HCT116 (cell line): ENCODE results near the gene CDV3. TPM values are rescaled to one million over a fixed set of nuclear protein-coding genes. Genes with fewer than 3 reads are reported as not detected.

Experiments used
- ATAC-seq: fragments of 200-7000 bp; cut with Tn5 transposase; 2 replicates; pipeline ENCODE4 v1.9.1; 2020; ENCODE audit warnings: mild to moderate bottlenecking, moderate library complexity
- BruUV-seq: library from RNA; stranded (reverse); fragments of 400-500 nt; replicated peaks from 2 replicates; lab custom pipeline; 2021; lab: Mats Ljungman, UMichigan
- CTCF ChIA-PET: fragments of 300-600 bp; sonication (Branson Sonifier 250); formaldehyde crosslinking; loops from one replicate; lab custom pipeline; 2021; ENCODE audit warnings: antibody characterized with exemption; lab: Charles Lee
- POLR2A ChIA-PET: fragments of 300-600, 350-600 bp; sonication (Branson Sonifier 250); formaldehyde crosslinking; loops from one replicate; lab custom pipeline; 2021; ENCODE audit warnings: antibody characterized with exemption; lab: Charles Lee
- RAD21 ChIA-PET, 2 experiments: fragments of 300-600 bp; sonication (Branson Sonifier 250); formaldehyde crosslinking; loops; one replicate each; lab custom pipeline; 2023; ENCODE audit warnings: low total read pairs in 2 of 2; ENCODE audit not compliant: uncharacterized antibody in 2 of 2, unreplicated experiment in 2 of 2, low non-redundant PET in 1 of 2; lab: Charles Lee
- DNase-seq: peaks from one replicate; pipeline ENCODE4 v3.0.0-alpha.2; 2010; ENCODE audit warnings: low read depth, low spot score
- H2AFZ ChIP-seq: fragments of 200-600 bp; shearing (Covaris generic), sonication (generic); 2 replicates; pipeline ENCODE4 v1.6.1; 2017; ENCODE audit warnings: low read depth, mixed run types, mixed read lengths, antibody characterized with exemption, low read length; ENCODE audit not compliant: poor library complexity, severe bottlenecking
- H3K27ac ChIP-seq: 2 replicates; pipeline ENCODE4 v1.5.1; 2012; ENCODE audit warnings: low read depth, low read length
- H3K27me3 ChIP-seq: fragments of 200-600 bp; sonication (generic); 2 replicates; pipeline ENCODE4 v1.6.1; 2016; ENCODE audit warnings: mixed run types, low read length, mixed read lengths; ENCODE audit not compliant: insufficient read depth
- H3K36me3 ChIP-seq, 2 experiments: fragments of 200-500 bp in 1 of 2; fragments of 200-600 bp in 1 of 2; sonication (Bioruptor generic) in 1 of 2; sonication (generic) in 1 of 2; 2 replicates each; pipeline versions ENCODE4 v1.5.1 to v1.6.1; 2014 to 2016; ENCODE audit warnings: low read length in 2 of 2, inconsistent platforms in 1 of 2, mixed read lengths in 1 of 2, mixed run types in 1 of 2; ENCODE audit not compliant: insufficient read depth in 2 of 2, control insufficient read depth in 1 of 2
- H3K4me1 ChIP-seq, 2 experiments: fragments of 200-600 bp in 1 of 2; sonication (generic) in 1 of 2; 2 replicates each; pipeline versions ENCODE4 v1.5.1 to v1.6.1; 2012 to 2017; ENCODE audit warnings: low read length in 2 of 2, inconsistent platforms in 1 of 2, mild to moderate bottlenecking in 1 of 2, mixed read lengths in 1 of 2, mixed run types in 1 of 2, moderate library complexity in 1 of 2; ENCODE audit not compliant: insufficient read depth in 2 of 2, control insufficient read depth in 1 of 2
- H3K4me2 ChIP-seq: fragments of 200-600 bp; sonication (generic); 2 replicates; pipeline ENCODE4 v1.6.1; 2017; ENCODE audit warnings: mixed run types, low read length, mixed read lengths
- H3K4me3 ChIP-seq, 2 experiments: fragments of 200-600 bp in 1 of 2; sonication (generic) in 1 of 2; replicated peaks in 1 of 2; 2 replicates each; pipeline ENCODE4 v1.5.1; 2011 to 2016; ENCODE audit warnings: low read length in 2 of 2, control low read depth in 1 of 2, low read depth in 1 of 2, mild to moderate bottlenecking in 1 of 2, mixed read lengths in 1 of 2, mixed run types in 1 of 2
- H3K79me2 ChIP-seq: fragments of 200-600 bp; sonication (generic); 2 replicates; pipeline ENCODE4 v1.6.1; 2017; ENCODE audit warnings: mild to moderate bottlenecking, mixed run types, low read length, moderate library complexity, mixed read lengths; ENCODE audit not compliant: insufficient read depth
- H3K9ac ChIP-seq: fragments of 200-600 bp; sonication (generic); 2 replicates; pipeline ENCODE4 v1.6.1; 2016; ENCODE audit warnings: low read length, mixed read lengths
- H3K9me2 ChIP-seq: fragments of 200-600 bp; sonication (generic), shearing (Covaris generic); 2 replicates; pipeline ENCODE4 v1.6.1; 2017; ENCODE audit warnings: mixed run types, mild to moderate bottlenecking, moderate library complexity; ENCODE audit not compliant: insufficient read depth
- H3K9me3 ChIP-seq, 2 experiments: fragments of 200-500 bp in 1 of 2; fragments of 200-600 bp in 1 of 2; sonication (Bioruptor generic) in 1 of 2; sonication (generic) in 1 of 2; 2 replicates each; pipeline ENCODE4 v1.6.1; 2014 to 2017; ENCODE audit warnings: low read length in 2 of 2, mixed read lengths in 2 of 2, inconsistent platforms in 1 of 2, low read depth in 1 of 2, mild to moderate bottlenecking in 1 of 2, mixed run types in 1 of 2, moderate library complexity in 1 of 2; ENCODE audit not compliant: control insufficient read depth in 1 of 2, insufficient read depth in 1 of 2
- H4K20me1 ChIP-seq: fragments of 200-600 bp; sonication (generic), shearing (Covaris generic); 2 replicates; pipeline ENCODE4 v1.6.1; 2017; ENCODE audit warnings: mixed run types, mild to moderate bottlenecking, moderate library complexity; ENCODE audit not compliant: insufficient read depth
- ATF3 ChIP-seq: IDR thresholded peaks from 2 replicates; pipeline ENCODE4 v1.6.1; 2012
- CBX3 ChIP-seq: IDR thresholded peaks from 2 replicates; pipeline ENCODE4 v1.6.1; 2012; ENCODE audit warnings: low read depth
- CTCF ChIP-seq, 3 experiments: fragments of 200-600 bp in 1 of 3; sonication (generic) in 1 of 3; IDR thresholded peaks in 2 of 3; conservative IDR thresholded peaks in 1 of 3; 2 replicates each; pipeline ENCODE4 v1.5.1; 2012 to 2017; ENCODE audit warnings: low read depth in 2 of 3, low read length in 2 of 3, antibody characterized with exemption in 1 of 3, borderline replicate concordance in 1 of 3, control low read depth in 1 of 3, mild to moderate bottlenecking in 1 of 3, mixed read lengths in 1 of 3, mixed run types in 1 of 3, moderate library complexity in 1 of 3; ENCODE audit not compliant: insufficient read depth in 1 of 3
- EGR1 ChIP-seq: IDR thresholded peaks from 2 replicates; pipeline ENCODE4 v1.6.1; 2012; ENCODE audit warnings: low read depth
- ELF1 ChIP-seq: IDR thresholded peaks from 2 replicates; pipeline ENCODE4 v1.6.1; 2012; ENCODE audit warnings: low read depth, borderline replicate concordance
- EZH2 ChIP-seq: fragments of 200-600 bp; sonication (generic); IDR thresholded peaks from 2 replicates; pipeline ENCODE4 v1.6.1; 2017; ENCODE audit warnings: antibody characterized with exemption, mixed run types
- EZH2phosphoT487 ChIP-seq: fragments of 200-600 bp; IDR thresholded peaks from 2 replicates; pipeline ENCODE4 v1.6.1; 2018; ENCODE audit warnings: antibody characterized with exemption, borderline replicate concordance
- JUND ChIP-seq: IDR thresholded peaks from 2 replicates; pipeline ENCODE4 v1.6.1; 2012
- MAX ChIP-seq: IDR thresholded peaks from 2 replicates; pipeline ENCODE4 v1.6.1; 2012
- REST ChIP-seq: IDR thresholded peaks from 2 replicates; pipeline ENCODE4 v1.6.1; 2012; ENCODE audit warnings: low read depth
- SIN3A ChIP-seq: IDR thresholded peaks from 2 replicates; pipeline ENCODE4 v1.6.1; 2012; ENCODE audit warnings: low read depth
- SP1 ChIP-seq: IDR thresholded peaks from 2 replicates; pipeline ENCODE4 v1.6.1; 2012; ENCODE audit warnings: low read depth
- SRF ChIP-seq: IDR thresholded peaks from 2 replicates; pipeline ENCODE4 v1.6.1; 2012; ENCODE audit warnings: low read depth
- TCF7L2 ChIP-seq: IDR thresholded peaks from 2 replicates; pipeline ENCODE4 v1.7.0; 2011; ENCODE audit warnings: borderline replicate concordance, inconsistent platforms; ENCODE audit not compliant: insufficient read depth, insufficient read length; ENCODE audit errors: extremely low read depth
- YY1 ChIP-seq: IDR thresholded peaks from 2 replicates; pipeline ENCODE4 v1.6.1; 2011; ENCODE audit warnings: low read length, low read depth, moderate library complexity, mild to moderate bottlenecking; ENCODE audit not compliant: insufficient replicate concordance; ENCODE audit errors: extremely low read depth
- ZFX ChIP-seq: fragments of 450-650 bp; IDR thresholded peaks from 2 replicates; pipeline ENCODE4 v1.6.1; 2017
- ZNF274 ChIP-seq: fragments of 200-500 bp; sonication (Bioruptor generic); IDR thresholded peaks from 2 replicates; pipeline ENCODE4 v1.6.1; 2014; ENCODE audit warnings: mild to moderate bottlenecking, low read depth, low read length, inconsistent platforms
- intact Hi-C: fragments of 100-400 bp; cut with micrococcal nuclease; formaldehyde crosslinking; loops from 2 replicates; pipeline ENCODE4 v1.10.0; 2022
- total RNA-seq: library from RNA; stranded (reverse); gene quantifications from one replicate; pipeline ENCODE4 v1.2.1, GENCODE V29; 2021; ENCODE audit not compliant: unreplicated experiment

CDV3 gene
- total RNA-seq, 1 experiment from 2014 or later = 153 TPM

DNA sequence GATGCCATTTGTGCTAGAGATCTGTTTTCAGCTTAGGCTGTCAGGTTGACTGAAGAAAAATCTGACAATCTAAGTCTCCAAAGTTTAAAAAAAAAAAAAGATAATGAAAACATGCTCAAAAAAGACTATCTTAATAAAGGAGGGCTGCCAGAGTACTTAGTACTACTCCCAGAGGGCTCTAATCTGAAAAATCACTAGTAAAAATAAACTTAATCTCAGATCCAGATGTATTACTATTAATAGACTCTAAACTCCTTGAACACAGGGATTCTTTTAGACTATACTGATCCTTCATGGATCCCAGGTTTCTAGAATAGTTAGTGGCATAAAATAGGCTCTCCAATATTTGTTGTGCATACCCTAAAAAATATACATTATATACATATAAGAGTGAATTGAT is 54.3 kb downstream of the CDV3 start:
- intact Hi-C loops = no loop called here
- TF ChIP-seq EZH2phosphoT487 (no peak), MAX (no peak), JUND (no peak), ZFX (no peak), EZH2 (no peak), CBX3 (no peak), ZNF274 (no peak), SIN3A (no peak), REST (no peak), YY1 (no peak), SP1 (no peak), SRF (no peak), TCF7L2 (no peak), CTCF (IDR thresholded peaks at IDR 0.05 in 2 of 3, conservative IDR thresholded peaks at IDR 0.05 in 1 of 3; ENCODE audit: borderline replicate concordance in 1 of 3, insufficient read depth in 1 of 3, low read depth in 2 of 3, low read length in 2 of 3) (no peak), ATF3 (no peak), EGR1 (no peak), ELF1 (no peak)
- TF ChIP-seq, all 23 proteins: peak for 0
- Histone ChIP-seq H4K20me1 (no peaks in the 10 kb centered on the region), H2AFZ (no peak overlapping the region), H3K27me3 (no peaks in the 10 kb centered on the region), H3K36me3 (peaks cover 29 to 43% of the 10 kb centered on the region in 2 experiments), H3K79me2 (peaks cover 12% of the 10 kb centered on the region), H3K9me2 (no peaks in the 10 kb centered on the region), H3K4me1 (peaks cover 0 to 17% of the 10 kb centered on the region in 2 experiments; a peak in 2 of 4 replicates), H3K27ac (no peak overlapping the region), H3K4me3 (no peak overlapping the region), H3K9me3 (no peaks in the 10 kb centered on the region), H3K4me2 (no peak overlapping the region), H3K9ac (no peak overlapping the region)
- no TSS peak for BruUV-seq
- ATAC-seq (no peak), DNase-seq (no peak)
- RAD21 ChIA-PET = no interaction called here
- POLR2A ChIA-PET = no interaction called here
- CTCF ChIA-PET = no interaction called here
